MV-4-11 (cell line): ENCODE results near the gene CXCR5.

Source experiments
- DNase-seq: peaks from one replicate; lab custom pipeline; 2025; lab: John Stamatoyannopoulos, UW

CXCR5 gene

GRCh38 chr11:118913411-118914125 lies 29.9 kb downstream of the CXCR5 start:
- DNase-seq = no peak

GRCh38 chr11:118914178-118914918 lies 30.7 kb downstream of the CXCR5 start:
- no peak for DNase-seq

GRCh38 chr11:118914987-118915386 lies 31.3 kb downstream of the CXCR5 start:
- DNase-seq = peak; percentile 73

- no peak for DNase-seq
These were observed 31.7 kb downstream of the CXCR5 start for GRCh38 chr11:118915396-118915795.

- no peak for DNase-seq
These were observed 32.5 kb downstream of the CXCR5 start for GRCh38 chr11:118915941-118916841.

GRCh38 chr11:118916842-118917388 lies 33.2 kb downstream of the CXCR5 start:
- DNase-seq = no peak

- DNase-seq = peak; percentile 85
These were observed 33.9 kb downstream of the CXCR5 start for GRCh38 chr11:118917481-118918127.

- peak; percentile 27 for DNase-seq
These were observed 34.5 kb downstream of the CXCR5 start for GRCh38 chr11:118918128-118918685.

GRCh38 chr11:118918686-118919280 lies 35.1 kb downstream of the CXCR5 start:
- no peak for DNase-seq

- DNase-seq = peak; percentile 23
These were observed 37.6 kb downstream of the CXCR5 start for GRCh38 chr11:118921121-118921928.

GRCh38 chr11:118921929-118922744 lies 38.4 kb downstream of the CXCR5 start:
- DNase-seq = no peak

GRCh38 chr11:118922745-118923627 lies 39.3 kb downstream of the CXCR5 start:
- no peak for DNase-seq

GRCh38 chr11:118923721-118924587 lies 40.3 kb downstream of the CXCR5 start:
- DNase-seq = no peak

GRCh38 chr11:118924591-118925585 lies 41.2 kb downstream of the CXCR5 start:
- DNase-seq = no peak

- DNase-seq = no peak
These were observed 43.9 kb downstream of the CXCR5 start for GRCh38 chr11:118927554-118928100.
